GM19025 (cell line): ENCODE results near the gene RAB31.

Experiments
- ATAC-seq: cut with Tn5 transposase; IDR thresholded peaks from one replicate; pipeline ENCODE4 v1.9.1; 2021; ENCODE audit warnings: mild to moderate bottlenecking, low read depth, moderate library complexity; ENCODE audit not compliant: unreplicated experiment

Gene RAB31

GRCh38 chr18:9809697-9810096, 101.6 kb downstream of the RAB31 start:
- no peak for ATAC-seq

DNA sequence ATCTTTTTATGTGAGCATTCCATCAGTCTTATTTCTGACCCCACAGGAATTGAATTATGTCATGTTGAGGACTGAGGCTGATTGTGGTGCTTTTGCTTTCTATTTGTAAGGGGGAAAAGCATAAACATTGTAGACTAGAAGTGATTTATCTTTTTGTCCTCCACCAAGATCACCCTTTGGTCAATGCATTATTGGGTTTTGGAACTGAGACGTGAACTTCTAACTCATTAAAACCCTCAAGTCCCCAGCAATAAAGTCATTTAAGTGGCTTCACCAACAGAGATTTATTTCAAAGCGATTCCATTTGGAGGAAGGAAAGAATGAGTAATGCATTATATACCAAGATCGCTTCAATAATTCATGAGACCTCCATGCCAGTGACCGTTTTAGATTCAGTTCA, 102.2 kb downstream of the RAB31 start:
- ATAC-seq: no peak

DNA sequence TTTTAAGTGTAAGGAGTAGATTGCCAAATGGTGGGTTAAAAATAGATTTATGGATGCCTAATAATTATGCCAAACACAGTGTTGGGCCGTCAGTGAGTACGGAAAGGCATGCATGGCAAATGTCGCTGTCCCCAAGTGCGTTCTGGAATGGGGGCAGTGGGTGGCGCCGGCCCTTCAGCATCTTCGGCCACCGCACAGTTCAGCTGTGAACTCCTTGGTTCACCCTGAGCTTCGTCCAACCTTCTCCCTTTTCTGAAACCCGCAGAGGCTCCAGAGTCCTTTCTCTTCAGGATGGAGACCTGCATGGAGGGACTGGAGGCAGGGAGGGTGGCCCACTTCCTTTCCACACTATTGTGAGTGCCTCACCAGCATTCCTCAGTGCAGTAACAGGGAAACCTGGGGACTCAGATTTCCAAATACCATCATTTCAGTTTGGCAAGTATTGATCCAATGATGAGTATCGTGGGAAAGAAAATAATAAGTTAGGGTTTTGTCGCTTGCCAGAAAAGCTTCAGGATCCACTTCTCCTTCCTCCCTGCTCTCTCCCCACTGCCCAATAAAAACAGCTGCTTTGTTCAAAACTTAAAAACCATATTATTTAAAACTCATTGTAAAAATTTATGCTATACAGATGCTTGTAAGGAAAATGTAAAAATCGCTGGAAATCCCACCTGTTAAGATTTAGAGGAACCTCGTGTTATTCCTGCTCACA, 103.0 kb downstream of the RAB31 start:
- no peak for ATAC-seq

GRCh38 chr18:9811978-9812377, 103.9 kb downstream of the RAB31 start:
- no peak for ATAC-seq

GRCh38 chr18:9814431-9814830, 106.3 kb downstream of the RAB31 start:
- no peak for ATAC-seq

DNA sequence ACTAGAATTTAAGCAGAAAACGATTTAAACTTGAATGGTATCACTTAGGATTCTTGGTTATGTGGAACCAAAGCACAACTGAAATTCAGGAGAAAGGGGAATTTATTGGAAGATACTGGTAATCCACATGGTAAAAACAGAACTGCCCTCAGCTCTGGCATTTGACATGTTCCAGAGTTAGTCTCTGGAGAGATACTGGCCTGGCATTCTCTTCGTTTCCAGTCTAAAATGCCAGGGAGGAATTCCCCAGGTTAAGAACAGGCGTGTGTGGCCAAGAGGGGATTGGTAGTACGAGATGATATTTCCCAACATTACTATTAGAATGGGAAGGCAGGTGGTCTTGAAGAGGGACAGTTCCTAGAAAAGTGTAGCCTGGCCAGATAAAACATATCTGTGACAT, 109.2 kb downstream of the RAB31 start:
- ATAC-seq: no peak

DNA sequence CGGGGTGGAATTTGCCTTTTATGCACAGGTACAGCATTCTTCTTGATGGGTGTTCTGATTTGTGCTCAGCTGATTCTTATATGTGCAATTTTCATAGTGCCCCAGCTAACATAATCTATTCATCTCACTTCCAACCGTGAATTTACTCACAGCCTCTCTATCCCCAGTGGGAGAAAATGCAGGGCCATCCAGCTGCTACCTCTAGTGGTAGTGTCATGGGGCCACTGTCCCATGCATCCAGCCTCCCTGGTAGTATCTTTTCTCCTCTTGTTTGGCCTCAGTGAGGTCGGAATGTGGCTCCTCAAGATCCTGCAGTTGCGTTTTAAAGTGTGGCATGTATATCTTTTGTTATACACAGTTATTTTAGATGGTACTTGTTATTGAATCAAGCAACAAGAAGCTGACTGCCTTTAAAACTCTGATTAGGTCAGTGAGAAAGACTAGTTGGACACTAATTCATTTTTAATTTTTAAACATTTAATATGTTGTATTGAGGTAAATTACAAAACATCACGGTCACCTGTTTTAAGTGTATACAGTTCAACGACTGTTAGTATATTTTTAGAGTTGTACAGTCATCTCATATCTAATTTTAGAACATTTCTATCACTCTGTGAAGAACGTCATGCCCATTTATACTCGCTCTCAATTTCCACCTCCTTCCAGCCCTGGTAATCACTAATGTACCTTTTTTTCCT, 109.8 kb downstream of the RAB31 start:
- ATAC-seq: no peak

- no peak for ATAC-seq
These were observed 110.3 kb downstream of the RAB31 start for GRCh38 chr18:9818423-9818734.

DNA sequence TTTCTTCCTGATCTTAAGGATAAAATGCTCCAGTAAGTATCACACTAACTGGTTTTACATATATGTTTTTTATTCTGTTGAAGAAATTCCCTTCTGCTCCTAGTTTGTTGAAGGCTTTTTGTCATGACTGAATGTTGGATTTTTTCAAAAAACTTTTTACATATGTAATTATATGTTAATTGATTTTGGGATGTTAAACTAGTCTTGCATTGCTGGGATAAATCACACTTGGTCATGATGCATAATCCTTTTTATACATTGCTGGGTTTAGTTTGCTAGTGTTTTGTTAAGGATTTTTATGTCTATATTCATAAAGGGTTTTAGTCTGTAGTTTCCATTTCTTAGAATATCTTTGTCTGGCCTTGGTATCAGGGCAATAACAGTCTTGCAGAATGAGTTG, 112.0 kb downstream of the RAB31 start:
- no peak for ATAC-seq

DNA sequence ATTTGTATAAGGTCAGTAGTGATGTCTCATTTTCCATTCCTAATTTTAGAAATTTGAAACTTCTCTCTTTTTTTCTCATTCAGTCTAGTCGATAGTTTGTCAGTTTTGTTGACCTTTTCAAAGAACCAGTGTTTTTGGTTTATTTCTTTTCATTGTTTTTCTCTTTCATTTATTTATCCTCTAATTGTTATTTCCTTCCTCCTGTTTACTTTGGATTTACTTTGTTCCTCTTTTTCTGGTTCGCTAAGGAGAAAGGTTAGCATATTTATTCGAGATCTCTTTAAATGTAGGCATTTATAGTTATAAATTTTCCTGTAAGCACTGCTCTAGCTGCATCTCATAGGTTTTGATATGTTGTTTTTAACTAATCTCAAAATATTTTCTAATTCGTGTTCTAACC, 112.6 kb downstream of the RAB31 start:
- no peak for ATAC-seq

DNA sequence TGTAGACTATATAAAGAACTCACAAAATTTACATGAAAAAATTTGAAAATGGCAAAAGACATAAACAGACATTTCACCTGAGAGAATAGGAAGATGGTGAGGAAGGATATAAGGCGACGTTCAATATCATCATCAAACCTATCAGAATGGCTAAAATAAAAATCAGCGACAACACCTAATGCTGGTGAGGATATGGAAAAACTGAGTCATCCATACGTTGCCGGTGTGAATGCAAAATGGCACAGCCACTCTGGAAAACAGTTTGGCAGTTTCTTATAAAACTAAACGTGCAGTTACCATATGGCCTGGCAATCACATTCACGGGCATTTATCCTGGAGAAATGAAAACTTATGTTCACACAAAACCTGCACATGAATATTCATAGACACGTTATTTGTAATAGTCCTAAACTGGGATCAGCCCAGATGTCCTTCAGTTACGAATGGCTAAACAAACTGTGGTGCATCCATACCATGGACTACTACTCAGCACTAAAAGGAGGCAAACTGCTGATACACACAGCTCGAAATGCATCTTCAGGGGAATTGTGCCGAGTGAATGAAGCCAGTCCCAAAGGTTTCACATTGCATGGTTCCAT, 114.6 kb downstream of the RAB31 start:
- ATAC-seq: no peak

GRCh38 chr18:9823805-9824473, 115.8 kb downstream of the RAB31 start:
- ATAC-seq: no peak

DNA sequence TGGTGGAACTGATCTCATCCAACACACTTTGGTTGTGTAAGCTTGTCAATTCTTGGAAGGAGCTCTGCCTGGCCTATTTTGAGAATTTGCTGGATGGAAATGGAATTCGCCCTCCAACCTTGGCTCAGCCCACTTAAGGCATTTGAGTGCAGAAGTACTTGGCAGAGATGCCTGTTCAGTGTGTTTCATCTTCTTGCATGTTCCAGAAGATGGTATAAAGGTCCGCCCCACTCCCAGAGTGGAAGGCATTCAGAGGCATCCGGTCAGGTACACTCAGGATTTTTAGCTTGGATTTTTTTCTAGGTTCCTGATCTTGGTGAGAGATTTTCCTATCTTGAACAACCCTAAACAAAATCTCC, 116.4 kb downstream of the RAB31 start:
- no peak for ATAC-seq

GRCh38 chr18:9824952-9825371, 116.9 kb downstream of the RAB31 start:
- no peak for ATAC-seq

GRCh38 chr18:9825571-9826073, 117.5 kb downstream of the RAB31 start:
- no peak for ATAC-seq

DNA sequence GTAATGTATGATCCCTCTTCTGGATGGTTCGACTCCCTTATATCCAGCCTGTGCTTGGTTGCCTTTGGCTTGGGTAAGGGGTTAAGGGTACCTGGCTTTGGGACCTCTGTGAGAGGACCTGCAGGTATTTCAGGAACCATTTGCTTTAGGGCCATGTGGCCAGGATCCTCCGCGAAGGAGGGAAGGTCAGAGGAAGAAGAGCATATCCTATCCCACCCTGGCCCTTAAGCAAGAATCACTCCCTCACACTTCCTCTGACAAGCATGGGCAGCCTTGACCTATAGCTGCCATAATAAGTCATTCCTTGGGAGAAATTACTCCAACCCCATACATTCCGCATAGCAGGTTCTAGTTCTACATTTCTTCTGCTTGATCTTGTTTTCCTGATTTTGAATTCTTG, 118.6 kb downstream of the RAB31 start:
- ATAC-seq: no peak

GRCh38 chr18:9827211-9827792, 119.2 kb downstream of the RAB31 start:
- ATAC-seq: no peak

DNA sequence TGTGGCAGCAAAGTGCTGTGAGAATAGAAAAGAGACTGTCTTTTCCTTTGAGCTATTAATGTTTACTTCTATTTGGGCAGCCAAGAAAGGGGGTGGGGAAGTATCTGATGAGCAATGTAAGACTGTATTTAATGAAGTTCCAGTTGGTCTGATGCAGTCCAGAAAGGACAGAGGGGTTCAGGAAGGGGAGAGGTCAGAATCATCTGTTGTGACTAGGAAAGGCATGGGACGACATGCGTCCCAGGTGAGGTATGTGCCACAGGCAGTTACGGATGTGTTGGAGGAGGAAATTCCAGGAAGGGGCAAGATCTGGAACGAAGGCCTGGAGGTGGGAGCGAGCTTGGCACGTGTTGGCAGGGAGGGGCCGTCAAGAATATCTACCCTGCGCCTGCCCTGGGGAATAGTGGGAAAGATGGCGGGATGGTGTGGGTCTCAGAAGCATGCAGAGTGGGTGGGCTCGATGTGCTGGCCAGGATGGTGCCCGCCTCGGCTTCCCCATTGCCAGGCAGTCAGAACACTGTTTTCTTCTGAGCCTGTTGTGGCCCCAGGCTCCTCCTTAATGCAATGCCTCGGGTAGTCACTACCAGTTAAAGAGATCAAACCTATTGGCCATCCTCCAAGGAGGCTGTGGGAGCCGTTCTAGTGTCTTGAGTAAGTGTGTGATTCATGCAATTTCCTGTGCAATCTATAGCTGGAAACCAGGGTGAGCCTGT, 119.8 kb downstream of the RAB31 start:
- no peak for ATAC-seq

- ATAC-seq: no peak
These were observed 120.7 kb downstream of the RAB31 start for GRCh38 chr18:9828506-9829396.

DNA sequence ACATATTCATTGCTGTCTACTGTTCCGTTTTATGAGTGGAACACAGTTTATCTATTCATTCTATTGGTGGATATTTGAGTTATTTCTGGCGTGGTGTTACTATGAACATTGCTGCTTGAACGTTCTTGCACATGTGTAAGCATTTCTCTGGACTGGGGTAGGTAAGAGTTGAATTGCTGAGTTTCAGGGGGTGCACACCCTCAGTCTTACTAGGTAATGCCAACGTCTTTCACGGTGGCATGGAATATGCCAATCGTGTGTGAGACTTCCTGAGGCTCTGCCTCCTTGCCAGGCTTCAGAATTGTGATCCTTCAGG, 121.3 kb downstream of the RAB31 start:
- ATAC-seq: no peak
